HG02938 (cell line): ENCODE measurements around the gene MCM10.
"Not testable (repeated sequence)": the region's sequence is repeated elsewhere in the genome, so short reads cannot be mapped to it uniquely, and the experiment has no call there.

Experiments used
- ATAC-seq: cut with Tn5 transposase; IDR thresholded peaks from one replicate; pipeline ENCODE4 v1.9.1; 2021; ENCODE audit warnings: mild to moderate bottlenecking, moderate library complexity; ENCODE audit not compliant: unreplicated experiment

The MCM10 gene

GRCh38 chr10:13219685-13220670 lies 58.6 kb downstream of the MCM10 start:
- no peak for ATAC-seq

GRCh38 chr10:13221572-13221971 lies 60.2 kb downstream of the MCM10 start:
- no peak for ATAC-seq

DNA sequence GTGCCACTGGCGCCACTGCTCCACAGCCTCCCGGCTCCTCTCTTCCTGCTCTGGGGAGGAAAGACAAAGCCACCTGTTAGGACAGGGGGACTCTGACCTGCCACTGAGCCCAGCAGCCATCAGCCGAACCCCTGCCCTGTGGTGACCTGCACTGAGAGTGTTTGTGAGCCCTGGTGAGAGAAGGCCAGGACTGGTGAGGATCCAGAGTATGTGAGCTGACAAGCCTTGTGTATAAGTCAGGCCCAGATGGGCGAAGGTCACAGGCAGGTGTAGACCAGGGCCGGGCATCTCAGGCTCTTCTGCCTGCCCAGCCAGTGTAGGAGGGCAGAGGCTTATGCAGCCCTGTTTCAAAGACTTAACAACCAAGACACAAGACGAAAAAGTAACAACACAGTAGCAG lies 60.8 kb downstream of the MCM10 start:
- no peak for ATAC-seq

- no peak for ATAC-seq
These were observed 61.2 kb downstream of the MCM10 start for GRCh38 chr10:13222566-13222965.

DNA sequence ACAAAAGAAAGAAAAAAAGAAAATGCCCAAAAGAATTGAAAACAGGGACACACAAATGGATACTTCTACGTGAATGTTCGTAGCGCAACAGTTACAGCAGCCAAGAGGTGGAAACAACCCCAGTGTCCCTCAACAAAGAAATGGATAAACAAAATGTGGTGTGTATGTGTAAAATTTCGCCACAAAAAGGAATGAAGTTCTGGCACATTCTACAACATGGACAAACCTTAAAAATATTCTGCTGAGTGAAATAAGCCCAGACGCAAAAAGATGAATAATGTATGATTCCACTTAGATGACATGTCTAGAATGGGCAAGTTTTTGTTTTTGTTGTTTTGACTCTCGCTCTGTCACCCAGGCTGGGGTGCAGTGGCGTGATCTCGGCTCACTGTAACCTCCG lies 61.9 kb downstream of the MCM10 start:
- ATAC-seq, result no peak

- no peak for ATAC-seq
These were observed 63.0 kb downstream of the MCM10 start for GRCh38 chr10:13224210-13224995.

GRCh38 chr10:13225601-13226000 lies 64.2 kb downstream of the MCM10 start:
- no peak for ATAC-seq

GRCh38 chr10:13227031-13227430 lies 65.7 kb downstream of the MCM10 start:
- no peak for ATAC-seq

DNA sequence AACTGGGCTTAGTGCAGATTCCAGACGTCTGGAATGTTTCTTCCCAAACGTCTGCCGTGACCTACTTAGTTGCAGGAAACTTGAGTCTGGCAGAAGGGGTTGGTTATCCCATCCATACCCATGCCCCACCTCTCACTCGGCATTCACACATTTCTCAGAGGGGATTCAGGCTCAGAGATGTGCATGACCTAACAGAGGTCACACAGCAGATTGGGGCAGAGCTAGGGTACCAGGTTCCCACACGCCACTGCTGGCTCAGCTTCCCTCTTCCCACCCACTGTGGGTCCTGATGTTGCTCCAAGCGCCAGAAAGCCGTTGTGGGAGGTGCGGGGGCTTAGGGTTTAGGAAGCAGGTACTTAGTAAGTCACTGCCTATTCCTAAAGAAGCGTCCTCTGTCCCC lies 69.8 kb downstream of the MCM10 start:
- no peak for ATAC-seq

DNA sequence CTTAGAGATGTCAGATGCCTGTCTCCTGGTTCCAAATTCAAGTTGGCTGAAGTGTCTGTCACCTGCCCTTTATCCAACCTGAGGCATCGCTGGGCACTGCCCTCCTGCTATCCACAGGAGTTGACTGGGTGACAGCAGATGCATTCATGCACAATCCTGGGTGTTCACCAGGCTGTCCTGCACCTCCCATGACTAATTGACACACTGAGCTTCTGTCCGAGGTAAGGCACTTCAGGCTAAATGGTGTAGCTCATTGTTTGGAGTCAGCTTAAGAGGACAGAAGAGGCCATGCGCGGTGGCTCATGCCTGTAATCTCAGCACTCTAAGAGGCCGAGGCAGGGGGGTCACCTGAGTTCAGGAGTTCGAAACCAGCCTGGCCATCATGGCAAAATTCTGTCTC lies 70.5 kb downstream of the MCM10 start:
- no peak for ATAC-seq

DNA sequence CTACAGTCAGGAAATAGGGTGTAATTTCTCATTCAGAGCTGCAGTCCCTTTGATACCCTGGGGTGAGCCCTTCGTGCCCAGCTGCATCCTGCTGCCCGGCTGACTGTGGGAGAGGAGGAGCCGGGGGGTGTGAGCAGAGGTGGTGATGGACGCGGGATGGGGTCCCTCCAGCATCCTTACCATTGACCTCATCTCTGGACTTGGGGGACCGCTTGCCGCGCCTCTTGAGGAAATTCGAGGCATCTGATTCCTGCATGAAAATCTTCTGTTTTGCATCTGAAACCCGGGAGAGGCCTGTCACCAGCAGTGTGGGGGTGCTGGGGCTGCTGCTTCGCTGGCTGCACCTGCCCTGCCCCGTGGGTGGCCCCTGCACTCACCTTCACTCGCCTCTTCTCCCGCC lies 72.0 kb downstream of the MCM10 start:
- ATAC-seq, result no peak

GRCh38 chr10:13234172-13234571 lies 72.8 kb downstream of the MCM10 start, which contains the start of gene UCMA:
Gene UCMA (minus strand): TSS chr10:13234374. CDS start chr10:13234258, 116 bp downstream.
- no peak for ATAC-seq

GRCh38 chr10:13234736-13235135 lies 73.4 kb downstream of the MCM10 start:
- not testable (repeated sequence) for ATAC-seq

GRCh38 chr10:13236638-13237037 lies 75.3 kb downstream of the MCM10 start:
- ATAC-seq, result no peak

- no peak for ATAC-seq
These were observed 77.1 kb downstream of the MCM10 start for GRCh38 chr10:13238271-13239077.

DNA sequence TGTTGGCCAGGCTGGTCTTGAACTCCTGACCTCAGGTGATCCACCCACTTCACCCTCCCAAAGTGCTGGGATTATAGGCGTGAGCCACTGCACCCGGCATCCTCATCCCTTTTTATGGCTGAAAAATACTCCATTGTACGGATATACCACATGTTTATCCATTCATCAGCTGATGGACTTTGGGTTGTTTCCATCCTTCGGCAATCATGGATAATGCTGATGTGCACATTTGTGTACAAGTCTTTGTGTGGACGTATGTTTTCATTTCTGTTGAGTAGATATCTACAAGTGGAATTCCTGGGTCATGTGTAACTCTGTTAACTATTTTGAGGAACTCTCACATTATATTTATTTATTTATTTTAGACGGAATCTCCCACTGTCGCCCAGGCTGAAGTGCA lies 78.6 kb downstream of the MCM10 start:
- ATAC-seq, result no peak

DNA sequence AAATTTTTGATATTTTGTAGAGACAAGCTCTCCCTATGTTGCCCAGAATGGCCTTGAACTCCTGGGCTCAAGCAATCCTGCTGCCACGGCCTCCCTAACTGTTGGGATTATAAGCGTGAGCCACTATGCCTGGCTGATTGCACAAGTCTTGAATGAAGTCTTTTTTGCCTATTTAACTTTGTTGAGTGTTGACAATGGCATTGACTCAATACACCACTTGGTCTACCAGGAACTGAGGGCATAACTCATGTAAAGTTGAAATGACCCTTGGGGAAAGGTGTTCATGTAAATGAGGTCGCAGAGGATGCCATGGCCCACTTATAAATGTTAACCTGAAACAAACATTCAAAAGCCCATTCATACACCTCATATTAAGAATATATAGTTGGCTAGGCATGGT lies 80.3 kb downstream of the MCM10 start:
- no peak for ATAC-seq

DNA sequence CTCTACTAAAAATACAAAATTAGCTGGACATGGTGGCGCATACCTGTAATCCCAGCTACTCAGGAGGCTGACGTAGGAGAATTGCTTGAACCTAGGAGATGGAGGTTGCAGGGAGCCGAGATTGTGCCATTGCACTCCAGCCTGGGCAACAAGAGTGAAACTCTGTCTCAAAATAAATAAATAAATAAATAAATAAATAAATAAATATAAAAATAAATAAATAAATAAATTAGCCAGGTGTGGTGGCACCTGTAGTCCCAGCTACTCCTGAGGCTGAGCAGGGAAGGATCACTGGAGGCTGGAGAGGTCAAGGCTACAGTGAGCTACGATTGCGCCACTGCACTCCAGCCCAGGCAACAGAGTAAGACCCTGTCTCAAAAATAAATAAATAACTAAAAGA lies 80.9 kb downstream of the MCM10 start:
- not testable (repeated sequence) for ATAC-seq

DNA sequence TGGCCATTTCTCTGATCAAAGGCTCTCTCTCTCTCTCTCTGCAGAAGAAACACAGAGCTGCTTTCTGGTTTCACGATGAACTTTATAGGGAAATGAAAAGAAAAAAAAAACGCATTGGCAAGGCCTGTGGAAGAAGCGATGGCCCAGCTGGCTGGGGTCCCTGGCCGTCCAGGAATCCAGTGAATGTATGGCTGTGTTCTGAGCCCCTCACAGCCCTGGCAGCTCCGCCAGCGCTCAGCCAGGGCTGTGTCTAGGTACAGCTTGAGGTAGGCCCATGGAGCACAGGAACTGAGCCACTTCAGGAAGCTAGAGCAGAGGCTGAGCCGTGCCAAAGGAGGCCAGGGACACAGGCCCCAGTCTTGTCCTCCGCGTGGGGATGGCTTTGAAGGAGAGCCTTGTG lies 85.9 kb downstream of the MCM10 start:
- no peak for ATAC-seq

DNA sequence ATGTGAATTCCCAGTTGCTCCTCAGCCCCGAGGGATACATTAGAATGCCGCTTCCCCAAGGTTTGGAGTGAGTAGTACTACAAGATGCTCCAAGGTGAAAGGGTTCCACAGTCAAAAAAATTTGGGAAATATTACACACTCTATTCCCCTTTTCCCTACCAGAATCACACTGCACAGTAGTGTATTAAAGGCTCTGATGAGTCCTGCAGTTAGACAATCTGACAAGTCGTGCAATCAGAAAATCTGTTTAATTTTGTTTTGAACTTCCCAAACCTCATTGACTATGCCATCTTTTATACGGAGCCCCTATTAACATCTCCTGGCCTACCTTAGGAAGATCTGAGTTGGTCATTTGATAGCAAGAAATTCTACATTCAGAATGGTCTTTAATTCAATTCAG lies 86.4 kb downstream of the MCM10 start:
- ATAC-seq, result no peak

DNA sequence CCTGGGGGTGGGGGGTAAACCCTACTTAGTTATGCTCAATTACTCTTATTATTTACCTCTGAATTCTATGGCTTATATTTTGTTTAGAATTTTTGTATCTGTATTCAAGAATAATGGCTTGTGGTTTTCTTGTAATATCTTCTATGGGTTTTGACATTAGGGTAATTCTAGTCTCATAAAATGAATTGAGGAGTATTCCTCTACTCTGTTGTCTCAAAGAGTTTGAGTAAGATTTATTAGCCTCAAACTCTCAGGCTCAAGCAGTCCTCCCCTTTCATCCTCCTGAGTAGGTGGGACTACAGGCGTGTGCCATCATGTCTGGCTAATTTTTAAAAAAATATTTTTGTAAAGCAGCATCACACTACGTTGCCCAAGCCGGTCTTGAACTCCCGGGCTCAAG lies 92.4 kb downstream of the MCM10 start:
- ATAC-seq, result no peak
